Mesenteric fat pad (tissue), 1 donor: ENCODE results near the gene LIPM. TPM values are rescaled to one million over a fixed set of nuclear protein-coding genes. Genes with fewer than 3 reads are reported as not detected.

ENCODE experiments used
- DNase-seq: peaks from one replicate; pipeline ENCODE4 v3.0.0-alpha.2; 2020; ENCODE audit warnings: low spot score
- total RNA-seq: library from RNA; stranded (reverse); fragmentation: NEBNext Ultra II Directional; extraction: Animal tissue kit (Norgen Biotek cat#: 25700); gene quantifications from one replicate; pipeline ENCODE4 v1.2.1, GENCODE V29; 2021
- donor health status: DM: yes; HTN: yes; CAD: no.

The LIPM gene
- total RNA-seq, 1 donor from 2014 or later = not detected

DNA sequence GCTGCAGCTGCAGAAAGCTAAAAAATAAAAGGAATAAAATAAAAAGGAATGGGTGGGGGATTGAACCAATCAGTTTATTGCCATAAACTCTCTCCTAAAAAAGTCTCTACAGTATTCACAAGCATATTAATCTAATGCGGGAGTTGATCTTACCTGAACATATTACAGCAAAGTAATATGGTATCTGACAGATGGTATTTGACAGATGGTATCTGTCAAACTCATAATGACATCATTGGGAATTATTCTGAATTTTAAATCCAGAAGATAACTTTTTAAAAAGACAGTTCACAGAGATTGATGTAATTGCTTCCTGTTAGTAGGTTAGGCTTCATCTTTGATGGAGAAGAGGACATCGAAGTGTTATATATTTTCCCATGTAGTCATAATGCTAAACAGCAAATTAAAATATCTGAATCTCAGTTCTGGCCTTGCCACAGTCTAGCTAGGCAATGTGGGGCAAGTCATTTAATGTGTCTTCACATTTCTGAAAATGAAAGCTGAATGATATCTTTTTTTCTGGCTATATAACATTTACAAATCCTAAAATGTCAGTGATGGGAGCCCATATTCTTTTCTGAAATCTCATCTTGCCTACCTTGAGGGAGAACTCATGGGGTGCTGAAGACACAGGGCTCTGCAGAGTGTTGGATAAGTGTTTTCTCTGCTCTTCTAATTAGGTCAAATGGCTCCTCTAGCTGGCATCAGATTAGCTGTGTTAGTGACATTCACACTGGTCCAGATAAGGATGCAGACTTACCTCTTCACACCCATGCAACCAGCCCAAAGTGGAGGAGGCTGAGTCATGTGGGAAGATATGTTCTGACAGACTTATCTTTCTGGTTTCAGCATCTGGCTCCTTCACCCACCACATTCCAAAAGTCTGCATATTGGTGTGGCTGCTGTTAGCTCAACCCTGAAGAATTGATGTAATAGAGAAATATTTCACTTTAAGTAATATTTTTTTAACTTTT is 2.1 kb upstream of the LIPM start:
- DNase-seq = no peak

DNA sequence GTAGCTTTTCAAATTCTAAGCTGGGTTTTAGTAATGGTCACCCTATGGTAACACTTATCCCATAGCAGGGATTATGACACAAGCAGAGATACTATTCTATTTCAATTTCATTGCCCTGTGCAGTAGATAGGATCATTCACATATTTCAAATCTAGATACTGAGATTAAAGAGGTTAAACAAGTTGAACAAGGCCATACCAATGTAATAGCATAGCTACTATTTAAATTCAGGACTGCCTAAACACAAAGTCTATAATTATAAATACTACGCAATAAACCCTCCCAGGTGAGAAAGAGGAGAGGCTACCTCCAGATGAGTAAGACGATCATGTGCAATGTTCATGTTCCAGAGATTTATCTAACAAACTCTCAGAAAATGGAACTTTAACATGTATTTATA is 1.1 kb downstream of the LIPM start:
- no peak for DNase-seq

DNA sequence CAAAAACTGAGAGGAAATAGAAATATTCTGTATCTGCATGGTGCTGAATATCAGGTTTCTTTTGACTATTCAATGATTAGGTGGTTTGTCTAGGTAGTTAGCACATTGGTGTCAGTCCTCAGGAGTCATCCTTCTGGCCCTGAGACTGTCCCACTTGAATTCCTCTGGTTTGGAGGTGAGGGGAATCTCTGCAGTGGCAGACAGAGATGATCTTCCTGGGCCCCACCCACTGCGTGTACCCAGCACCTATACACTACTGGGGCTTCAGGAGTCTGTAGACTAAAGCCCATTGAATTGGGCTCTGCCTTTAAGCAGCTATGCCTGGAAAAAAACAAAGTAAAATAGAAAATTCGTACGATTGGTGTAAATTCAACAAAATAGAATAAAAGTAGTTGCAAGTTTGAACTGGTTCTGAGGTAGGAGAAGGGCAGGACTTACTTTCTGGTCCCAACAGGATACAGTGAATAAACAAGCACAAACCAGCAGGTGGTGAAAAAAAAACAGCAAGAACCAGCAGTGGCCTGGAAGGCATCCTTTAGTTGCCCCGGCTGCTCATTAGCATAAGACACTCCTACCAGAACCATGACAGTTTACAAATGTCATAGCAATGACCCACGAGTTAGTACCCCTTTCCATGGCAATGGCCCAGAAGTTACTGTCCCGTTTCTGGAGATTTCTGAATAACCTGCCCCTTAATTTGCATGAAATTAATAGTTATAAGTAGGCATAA is 1.7 kb downstream of the LIPM start:
- no peak for DNase-seq

DNA sequence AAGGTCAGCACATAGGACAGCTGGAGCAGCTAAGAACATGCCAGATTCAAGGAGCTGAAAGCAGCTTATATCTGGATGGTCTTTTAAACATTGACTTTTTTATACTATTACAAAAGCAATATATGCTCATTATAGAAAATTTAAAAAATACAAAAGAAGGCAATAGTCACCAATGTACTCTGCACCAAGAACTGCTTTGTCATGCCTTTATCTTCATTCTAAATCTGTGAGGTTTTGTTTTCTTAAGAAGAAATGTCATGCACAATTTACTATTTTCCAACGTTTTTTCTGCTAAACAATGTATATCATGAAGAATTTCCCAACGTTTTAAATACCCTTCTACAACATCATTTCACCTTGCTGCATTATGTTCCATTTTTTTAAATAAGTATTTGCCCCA is 2.8 kb downstream of the LIPM start:
- DNase-seq = no peak

DNA sequence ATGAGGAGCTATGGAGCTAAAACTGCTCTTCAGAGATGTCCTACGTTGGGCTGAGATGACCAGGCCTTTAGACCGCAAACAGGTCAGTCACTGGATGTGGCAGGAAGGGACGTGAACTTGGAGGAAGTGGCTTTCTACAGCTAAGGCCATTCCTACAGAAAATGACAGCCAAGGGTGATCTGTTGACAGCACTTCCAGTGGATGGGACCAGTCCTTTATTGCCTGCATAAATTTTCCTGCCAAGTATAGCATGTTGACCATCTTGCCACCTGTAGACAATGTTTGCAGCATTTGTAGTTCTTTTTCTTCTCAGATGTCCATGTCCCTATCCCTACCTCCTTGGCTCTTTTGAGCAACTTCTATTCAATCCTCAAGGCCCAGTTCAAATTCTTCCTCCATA is 3.4 kb downstream of the LIPM start:
- DNase-seq = no peak

DNA sequence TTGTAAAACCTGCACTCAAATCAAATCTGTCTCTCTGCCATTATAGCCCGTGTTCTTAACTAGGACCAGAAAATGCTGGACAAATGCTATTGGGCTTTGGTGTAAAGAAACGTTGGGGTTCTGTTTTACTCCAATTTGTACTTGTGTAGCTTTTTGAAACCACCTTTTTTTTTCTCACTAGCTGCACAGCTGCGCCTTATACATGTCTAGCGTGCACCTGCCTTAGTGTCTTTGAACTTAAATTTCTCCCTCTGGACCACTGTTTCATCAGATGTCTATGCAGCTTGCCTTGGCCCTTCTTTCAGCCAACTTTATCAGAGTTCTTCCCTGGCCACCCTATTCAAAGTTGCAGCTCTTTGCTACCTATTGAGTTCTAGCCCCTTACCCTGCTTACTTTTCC is 7.1 kb downstream of the LIPM start:
- no peak for DNase-seq

DNA sequence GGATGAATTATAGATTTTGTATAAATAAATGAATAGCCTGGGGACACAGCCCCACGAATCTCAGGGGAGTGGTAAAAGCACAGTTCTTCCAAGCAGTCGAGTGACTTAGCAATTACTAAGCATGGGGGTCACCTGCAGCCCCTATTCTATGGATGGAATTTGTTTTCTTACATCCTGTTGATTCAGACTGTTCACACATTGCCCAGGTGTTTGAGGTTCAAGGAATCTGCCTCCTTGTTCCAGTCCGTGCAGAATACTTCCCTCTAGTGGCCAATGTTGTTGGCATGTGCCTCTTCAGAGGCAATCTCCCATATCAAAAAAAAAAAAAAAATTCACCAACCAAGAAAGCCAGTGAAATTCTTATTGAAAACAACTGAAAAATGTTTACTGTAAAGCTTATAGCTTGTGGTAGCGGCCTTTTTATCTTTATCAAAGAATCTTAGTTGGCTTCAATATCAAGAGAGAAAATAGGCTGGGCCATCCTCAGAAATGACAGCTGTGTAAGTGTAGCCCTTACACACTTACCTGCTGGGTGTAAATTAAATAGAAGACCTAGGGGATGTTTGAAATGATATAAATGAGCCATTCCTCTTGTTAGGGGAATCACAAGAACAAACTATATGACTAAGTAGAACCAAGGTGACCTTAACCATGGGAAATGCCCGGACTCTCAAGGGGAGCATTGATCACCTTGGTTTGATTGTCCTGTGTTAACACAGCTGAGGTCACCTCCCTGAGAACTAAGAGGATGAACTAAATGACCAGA is 7.8 kb downstream of the LIPM start:
- DNase-seq = no peak

DNA sequence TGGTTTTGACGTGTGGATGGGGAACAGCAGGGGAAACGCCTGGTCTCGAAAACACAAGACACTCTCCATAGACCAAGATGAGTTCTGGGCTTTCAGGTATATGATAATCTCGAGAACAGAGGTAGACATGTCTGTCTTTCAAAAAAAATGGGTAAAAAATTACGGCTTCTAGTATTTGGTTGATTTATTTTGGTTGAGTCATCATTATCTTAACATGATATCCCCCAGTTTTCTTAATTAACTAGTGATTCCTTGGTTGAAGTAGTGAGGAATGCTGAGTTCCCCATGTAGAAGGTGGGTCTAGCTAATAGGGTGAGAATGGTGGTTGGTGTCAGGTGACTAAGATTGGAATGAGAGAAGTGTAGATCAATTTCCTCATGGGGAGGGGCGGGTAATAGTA is 10.7 kb downstream of the LIPM start:
- DNase-seq = no peak

DNA sequence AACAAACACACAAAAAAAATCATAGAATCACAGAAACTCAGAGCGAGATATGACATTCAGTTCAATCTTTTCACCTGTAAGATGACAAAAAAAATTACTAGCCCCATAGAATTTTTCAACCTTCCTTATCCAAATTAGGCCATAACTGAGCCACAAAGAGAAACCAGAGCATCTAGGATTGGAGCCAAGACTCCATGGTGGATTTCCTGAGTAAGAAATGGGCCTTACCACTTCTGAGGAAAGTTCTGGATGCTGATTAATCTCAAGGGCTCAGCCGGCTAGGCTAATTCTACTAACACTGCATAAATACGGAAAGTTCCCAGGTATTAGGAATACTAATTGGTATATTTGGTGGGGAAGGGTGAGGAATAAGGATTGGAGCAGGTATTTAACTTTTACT is 16.8 kb downstream of the LIPM start:
- no peak for DNase-seq

DNA sequence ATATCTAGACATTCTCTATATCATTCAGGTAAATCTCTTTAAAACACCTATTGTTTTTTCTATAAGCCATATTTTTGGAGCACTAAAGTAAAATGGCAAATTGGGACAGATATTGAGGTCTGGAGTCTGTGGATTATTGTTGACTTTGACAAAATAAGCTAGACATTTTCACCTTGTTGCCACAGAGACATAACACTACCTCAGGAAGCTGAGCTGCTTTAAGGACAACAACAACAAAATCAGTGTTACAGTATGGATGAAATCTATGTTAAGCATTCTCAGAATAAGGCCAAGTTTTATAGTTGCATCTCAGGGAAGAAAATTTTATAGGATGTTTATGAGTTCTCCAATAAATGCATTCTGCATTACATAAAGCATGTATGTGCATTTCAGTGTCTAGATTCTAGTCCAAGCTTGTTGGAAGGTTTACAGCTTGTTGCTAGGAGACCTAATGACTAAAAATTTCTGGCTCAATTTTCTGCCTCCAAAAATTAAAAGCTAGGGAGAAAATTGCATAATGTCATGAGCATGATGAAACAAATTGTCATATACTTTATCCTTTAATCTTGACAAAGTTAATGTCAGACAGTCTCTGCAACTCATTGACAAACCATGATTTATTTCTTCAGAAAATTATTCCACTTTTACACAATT is 18.3 kb downstream of the LIPM start:
- no peak for DNase-seq

DNA sequence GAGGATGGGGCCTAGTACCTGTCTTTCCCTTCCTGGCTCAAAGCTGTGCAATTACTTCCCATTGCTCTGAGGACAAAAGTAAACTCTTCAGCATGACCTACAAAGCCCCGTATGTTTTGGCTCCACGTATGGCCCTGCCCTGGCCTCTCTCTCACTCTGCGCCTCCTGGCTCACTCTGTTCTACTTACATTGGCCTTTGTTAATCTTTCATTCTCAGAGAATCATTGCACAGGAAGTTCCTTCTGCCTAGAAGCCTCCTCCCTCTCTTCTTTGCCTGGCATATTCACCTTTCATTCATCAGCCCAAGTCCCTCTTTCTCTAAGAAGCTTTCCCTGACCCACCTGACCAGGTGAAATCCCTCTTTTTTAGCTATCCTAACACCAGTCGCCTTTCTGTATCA is 23.9 kb downstream of the LIPM start:
- no peak for DNase-seq

DNA sequence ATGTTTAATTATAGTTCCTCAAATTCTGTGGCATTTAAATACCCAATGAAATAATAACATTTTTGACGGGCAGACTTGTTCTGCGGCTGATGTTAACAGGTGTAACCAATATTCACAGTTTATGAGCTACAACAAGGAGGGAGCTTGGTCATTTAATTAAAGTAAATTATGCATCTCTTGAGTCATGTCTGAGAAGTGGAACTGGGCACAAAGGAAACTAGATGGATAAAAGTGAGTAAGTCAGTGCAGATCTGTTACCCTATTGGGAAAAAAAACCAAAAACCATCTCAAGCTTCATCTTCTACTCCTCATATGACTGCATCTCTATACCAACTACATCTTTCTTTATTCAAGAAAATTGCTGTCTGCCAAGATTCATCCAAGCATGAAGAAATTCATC is 25.1 kb downstream of the LIPM start:
- DNase-seq = no peak

DNA sequence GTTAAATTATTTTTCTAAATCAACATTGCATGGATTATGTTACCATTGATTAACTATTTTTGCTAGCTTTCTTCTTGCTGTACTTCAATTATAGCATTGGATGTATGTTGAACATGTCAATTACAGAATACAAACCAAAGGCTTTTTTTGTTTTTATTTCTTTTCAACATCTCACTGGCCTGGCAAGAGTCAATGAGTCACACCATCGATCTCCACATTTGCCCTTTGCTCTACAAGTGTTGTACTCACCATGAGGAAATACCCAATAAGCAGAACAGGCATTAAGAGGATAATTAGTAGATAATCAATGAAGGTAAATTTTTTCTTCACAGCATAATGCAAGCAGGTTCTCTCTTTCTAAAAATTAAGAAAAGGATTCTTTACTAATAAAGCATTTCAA is 25.8 kb downstream of the LIPM start:
- DNase-seq = no peak

DNA sequence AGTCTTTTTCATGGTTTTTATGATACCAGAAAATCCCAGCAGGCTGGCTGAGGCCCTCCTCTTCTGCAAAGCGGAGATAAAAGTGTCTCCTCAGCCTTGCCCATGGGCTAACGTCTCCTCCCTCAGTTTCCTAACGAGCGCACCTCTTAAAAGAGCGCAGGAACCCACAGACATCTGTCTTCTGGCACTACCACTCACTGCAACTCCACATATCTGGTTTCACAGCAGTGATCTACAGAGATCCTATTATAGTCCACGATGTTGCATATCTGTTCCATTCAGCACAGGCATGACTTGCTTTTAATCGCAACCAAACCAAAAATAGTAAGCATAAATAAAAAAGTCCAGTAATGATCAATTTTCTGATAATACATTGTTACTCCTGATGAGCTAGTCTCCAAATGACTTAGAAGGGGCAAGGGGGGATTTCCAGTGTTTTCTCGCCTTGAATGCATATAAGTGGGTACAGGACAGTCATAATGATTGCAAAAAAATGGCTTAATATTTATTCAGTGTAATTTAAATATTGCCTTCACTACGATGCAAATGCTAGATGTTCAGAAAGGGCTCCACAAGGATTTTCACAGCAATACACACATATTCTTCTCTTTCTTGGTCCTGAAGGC is 28.2 kb downstream of the LIPM start:
- DNase-seq = no peak

DNA sequence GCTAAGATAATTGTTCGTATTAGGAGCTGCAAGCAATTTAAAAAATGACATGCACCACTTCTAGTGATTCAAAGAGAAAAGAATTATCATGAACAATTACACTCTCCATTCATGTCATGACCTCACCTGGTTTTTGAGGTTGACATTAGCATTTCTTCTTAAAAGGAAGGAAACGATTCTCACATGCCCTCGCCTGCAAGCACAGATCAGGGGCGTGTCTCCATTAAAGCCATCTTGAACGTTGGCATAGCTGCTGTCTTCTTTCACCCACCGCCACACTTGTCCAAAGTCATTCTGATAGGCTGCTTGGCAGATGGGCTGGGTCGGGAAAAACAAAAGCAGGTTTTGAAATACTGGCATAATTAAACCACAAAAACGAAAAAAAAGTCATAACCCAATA is 29.2 kb downstream of the LIPM start:
- no peak for DNase-seq

DNA sequence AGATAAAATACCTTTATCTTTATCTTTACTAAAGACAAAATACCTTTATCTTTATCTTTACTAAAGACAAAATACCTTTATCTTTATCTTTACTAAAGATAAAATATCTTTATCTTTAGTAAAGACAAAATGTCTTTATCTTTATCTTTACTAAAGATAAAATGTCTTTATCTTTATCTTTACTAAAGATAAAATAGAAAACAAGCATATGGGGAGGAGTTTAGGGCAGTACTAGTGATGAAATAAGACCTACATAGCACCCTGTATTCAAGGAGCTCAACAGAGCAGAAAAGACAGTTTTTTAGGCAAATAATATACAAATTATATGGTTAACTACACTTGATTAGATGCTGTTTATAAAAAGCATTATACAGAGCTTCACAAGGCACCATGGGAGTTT is 29.8 kb downstream of the LIPM start:
- no peak for DNase-seq

DNA sequence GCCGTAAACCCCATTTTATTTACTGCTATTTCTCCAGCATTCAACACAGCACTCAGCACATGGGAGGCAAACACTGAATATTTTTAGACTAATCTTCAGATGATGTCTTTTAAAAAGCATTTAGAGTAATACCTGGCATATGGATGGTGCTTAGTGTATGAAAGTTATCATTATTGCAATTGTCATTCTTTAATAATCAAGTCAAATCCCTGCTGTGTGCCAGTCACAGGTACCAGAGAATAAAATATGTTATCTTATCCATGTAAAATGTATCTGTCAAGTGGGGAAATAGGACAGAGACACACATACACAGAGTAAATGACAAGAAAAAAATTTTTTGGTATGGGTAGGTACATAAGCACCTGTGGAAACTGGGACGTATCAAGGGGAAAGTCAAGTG is 30.6 kb downstream of the LIPM start:
- no peak for DNase-seq

DNA sequence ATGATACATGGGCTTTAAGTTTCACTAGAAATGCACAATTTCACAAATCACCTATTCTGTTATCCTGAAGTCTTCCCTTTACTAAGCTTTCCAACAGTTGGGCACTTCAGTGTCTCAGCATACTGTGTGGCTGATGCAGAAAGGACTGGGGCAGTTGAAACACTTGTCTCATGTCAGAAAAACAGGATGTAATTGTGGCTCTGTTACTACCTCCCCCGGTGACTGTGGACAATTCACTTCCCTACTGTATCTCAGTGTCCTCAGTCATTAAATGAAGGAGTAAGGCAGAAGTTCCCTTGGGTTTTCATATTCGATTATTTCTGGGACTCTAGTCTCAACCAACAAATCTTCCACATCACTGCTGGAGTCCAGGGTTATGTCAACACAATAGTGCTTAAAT is 31.2 kb downstream of the LIPM start:
- no peak for DNase-seq

DNA sequence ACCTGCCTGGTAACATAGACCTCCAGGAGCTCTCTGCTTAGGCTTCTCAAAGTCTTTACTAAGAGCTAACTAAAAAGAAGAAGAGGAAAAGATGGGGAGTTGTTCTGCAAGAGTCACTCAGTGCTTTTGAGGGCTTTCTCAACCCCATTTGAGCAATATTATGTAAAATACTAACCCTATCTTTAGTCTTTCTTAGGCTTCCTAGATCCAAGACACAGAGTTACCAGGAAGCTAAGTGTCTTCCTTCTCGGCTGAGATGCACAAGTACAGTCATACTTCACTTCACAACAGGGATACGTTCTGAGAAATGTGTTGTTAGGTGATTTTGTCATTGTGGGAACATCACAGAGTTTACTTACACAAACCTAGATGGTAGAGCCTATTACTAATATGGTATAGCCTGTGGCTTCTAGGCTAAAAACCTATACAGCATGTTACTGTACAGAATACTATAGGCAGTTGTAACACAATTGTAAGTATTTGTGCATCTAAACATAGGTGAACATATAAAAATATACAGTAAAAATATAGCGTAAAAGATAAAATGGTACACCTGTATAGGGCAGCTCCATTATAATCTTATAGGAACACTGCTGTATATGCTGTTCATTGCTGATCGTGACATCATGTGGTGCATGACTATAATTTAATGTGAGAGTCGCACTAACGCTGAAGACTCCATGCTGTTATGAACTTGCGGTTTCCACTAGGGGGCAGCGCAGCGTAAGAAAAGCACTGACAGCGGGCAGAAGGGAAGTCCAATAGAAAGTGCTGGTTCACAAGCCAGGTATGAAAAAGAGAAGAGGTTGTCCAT is 32.8 kb downstream of the LIPM start:
- no peak for DNase-seq

DNA sequence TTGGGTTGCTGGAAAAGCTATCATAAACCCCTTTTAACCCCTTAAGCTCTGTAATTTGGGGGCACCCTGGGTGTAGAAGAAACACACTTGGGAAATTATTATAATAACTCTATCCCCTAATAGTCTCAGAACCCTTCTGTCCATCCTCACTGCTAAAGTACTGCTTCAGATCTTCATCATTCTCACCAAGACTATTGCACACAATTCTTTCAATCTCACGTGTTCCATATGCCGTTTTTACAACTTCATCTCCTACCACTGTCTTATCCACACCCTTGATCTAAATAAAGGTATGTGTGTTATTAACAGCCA is 33.3 kb downstream of the LIPM start:
- DNase-seq = no peak
